Neural cell (in vitro differentiated cells): ENCODE data around the gene VGLL2.

Experiments used
- EZH2 ChIP-seq: fragments of 200-600, 300-800 bp; shearing (Covaris generic), sonication (generic); IDR thresholded peaks from 2 replicates; pipeline ENCODE4 v1.6.1; 2014; ENCODE audit warnings: antibody characterized with exemption, low read length, borderline replicate concordance, mild to moderate bottlenecking; ENCODE audit not compliant: insufficient read depth, poor library complexity, severe bottlenecking
- POLR2AphosphoS5 ChIP-seq: IDR thresholded peaks from 2 replicates; pipeline ENCODE4 v1.6.1; 2012
- REST ChIP-seq: IDR thresholded peaks from 2 replicates; pipeline ENCODE4 v1.6.1; 2012; ENCODE audit warnings: borderline replicate concordance
- TAF1 ChIP-seq: IDR thresholded peaks from 2 replicates; pipeline ENCODE4 v1.6.1; 2012; ENCODE audit warnings: low read depth
- TF ChIP-seq, protein P1 (sequence below): fragments of 450-650 bp; IDR thresholded peaks from 2 replicates; pipeline ENCODE4 v1.5.1; 2014; ENCODE audit warnings: antibody characterized with exemption, mild to moderate bottlenecking, moderate library complexity; ENCODE audit not compliant: poor library complexity, severe bottlenecking

GRCh38 chr6:117311726-117312125, 46.4 kb downstream of the VGLL2 start:
- TF ChIP-seq REST = no peak
- no peak for TF ChIP-seq TAF1
- TF ChIP-seq, protein P1, sequence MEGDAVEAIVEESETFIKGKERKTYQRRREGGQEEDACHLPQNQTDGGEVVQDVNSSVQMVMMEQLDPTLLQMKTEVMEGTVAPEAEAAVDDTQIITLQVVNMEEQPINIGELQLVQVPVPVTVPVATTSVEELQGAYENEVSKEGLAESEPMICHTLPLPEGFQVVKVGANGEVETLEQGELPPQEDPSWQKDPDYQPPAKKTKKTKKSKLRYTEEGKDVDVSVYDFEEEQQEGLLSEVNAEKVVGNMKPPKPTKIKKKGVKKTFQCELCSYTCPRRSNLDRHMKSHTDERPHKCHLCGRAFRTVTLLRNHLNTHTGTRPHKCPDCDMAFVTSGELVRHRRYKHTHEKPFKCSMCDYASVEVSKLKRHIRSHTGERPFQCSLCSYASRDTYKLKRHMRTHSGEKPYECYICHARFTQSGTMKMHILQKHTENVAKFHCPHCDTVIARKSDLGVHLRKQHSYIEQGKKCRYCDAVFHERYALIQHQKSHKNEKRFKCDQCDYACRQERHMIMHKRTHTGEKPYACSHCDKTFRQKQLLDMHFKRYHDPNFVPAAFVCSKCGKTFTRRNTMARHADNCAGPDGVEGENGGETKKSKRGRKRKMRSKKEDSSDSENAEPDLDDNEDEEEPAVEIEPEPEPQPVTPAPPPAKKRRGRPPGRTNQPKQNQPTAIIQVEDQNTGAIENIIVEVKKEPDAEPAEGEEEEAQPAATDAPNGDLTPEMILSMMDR = no peak
- no peak for TF ChIP-seq EZH2
- no peak for TF ChIP-seq POLR2AphosphoS5
